ENCODE results near the gene TCEAL6. TPM values are rescaled to one million over a fixed set of nuclear protein-coding genes. Genes with fewer than 3 reads are reported as not detected.

TCEAL6 gene
- total RNA-seq, 2 donors from 2014 or later, result not detected

Other genes with a start within 250 kb of the TCEAL6 start
- gene ZMAT1, start 210.5 kb downstream of the TCEAL6 start, total RNA-seq, result 1 to 10 TPM; 1.7 to 5.1 TPM
- gene TCEAL2, start 16.8 kb downstream of the TCEAL6 start, total RNA-seq, result not detected
- gene BEX5, start 13.5 kb upstream of the TCEAL6 start, total RNA-seq, result 1 to 10 TPM; 4.3 to 6.3 TPM
- gene TCP11X1, start 72.8 kb upstream of the TCEAL6 start, total RNA-seq, result not detected
- gene NXF2, start 104.7 kb upstream of the TCEAL6 start, total RNA-seq, result not detected